ENCODE results near the gene DTX1.

The DTX1 gene

GRCh38 chr12:113056631-113057488, at the start of gene DTX1:
Gene DTX1, plus strand, starts transcription at chr12:113056730. Its CDS starts 1,463 bp downstream, at chr12:113058193.
- DNase-seq, result no peak

DNA sequence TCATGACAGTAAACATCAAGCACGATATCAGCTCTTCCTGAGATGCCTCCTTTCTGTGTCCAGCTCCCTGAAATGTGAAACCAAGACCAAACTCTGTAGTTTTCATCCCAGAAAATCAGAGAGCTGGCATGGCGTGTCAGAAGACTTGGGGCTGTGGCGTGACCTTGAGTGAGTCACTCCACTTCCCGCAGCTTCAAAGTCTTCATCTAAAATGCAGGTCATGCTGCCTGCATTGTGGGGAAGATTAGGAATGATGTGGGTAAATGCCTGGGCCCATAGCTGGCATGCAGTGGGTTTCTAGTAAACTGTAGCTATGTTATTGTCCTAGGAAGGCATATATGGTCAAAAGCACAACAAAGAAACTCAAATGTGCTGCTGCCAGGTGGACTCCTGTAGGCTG, 49.4 kb upstream of the DTX1 start:
- peak; percentile 76 for DNase-seq

GRCh38 chr12:113010701-113011100, 45.8 kb upstream of the DTX1 start:
- DNase-seq, result no peak

DNA sequence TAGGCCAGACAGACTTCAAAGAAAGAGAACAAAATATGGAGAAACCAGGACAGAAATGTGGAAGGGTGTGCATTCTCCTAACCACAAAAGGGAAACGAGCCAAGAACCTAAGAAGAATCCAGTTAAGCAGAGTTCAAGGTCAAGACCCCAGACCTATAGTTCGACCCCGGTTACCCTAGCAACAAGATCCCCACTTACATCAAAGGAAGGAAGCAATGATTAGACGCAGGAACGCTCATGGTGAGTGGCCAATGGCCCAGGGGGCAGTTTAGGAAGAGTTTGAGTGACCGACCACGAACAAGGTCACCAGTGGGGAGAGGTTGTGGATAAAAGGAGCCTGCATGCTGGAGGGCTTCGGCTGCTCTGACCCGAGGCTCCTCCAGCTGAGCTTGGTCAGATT, 42.0 kb upstream of the DTX1 start:
- no peak for DNase-seq

GRCh38 chr12:113016796-113017195, 39.7 kb upstream of the DTX1 start:
- no peak for DNase-seq

GRCh38 chr12:113019025-113019424, 37.5 kb upstream of the DTX1 start:
- DNase-seq, result peak; percentile 59

GRCh38 chr12:113021500-113021899, 35.0 kb upstream of the DTX1 start:
- no peak for DNase-seq

- no peak for DNase-seq
Observed at GRCh38 chr12:113022563-113023297, 33.8 kb upstream of the DTX1 start.

GRCh38 chr12:113027726-113028125, 28.8 kb upstream of the DTX1 start:
- no peak for DNase-seq

DNA sequence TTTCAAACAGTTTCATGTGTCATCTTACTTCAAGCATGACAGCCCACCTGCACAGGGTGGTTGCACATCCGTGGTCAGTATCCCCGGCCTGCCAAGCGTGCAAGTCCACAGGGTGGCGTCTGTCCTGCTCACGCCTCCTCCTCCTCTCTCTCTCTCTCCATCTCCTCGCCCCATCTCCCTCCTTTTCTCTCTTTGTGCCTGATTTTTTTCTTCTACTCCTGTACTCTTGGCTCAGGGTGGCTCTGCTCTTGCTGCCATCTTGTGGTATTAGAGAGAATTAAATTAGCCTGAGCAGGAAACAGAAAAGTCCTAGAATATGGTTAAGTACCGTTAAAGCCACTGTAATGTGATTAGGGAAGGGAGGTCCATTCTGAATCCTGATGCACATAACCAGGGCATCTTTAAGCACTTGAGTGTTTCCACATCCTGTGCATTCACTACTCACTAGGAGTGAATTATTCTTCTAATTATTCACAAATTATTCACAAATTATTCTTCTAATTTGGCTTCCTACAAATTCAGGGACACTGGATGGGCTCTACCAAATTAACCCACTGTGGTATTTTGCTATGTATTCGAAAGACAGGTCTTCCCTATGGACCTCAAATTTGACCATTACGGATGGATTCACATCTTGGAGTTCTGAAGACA, 25.5 kb upstream of the DTX1 start:
- DNase-seq, result peak; percentile 80

GRCh38 chr12:113039911-113040445, 16.6 kb upstream of the DTX1 start:
- DNase-seq, result peak; percentile 66

- peak; percentile 98 for DNase-seq
Observed at GRCh38 chr12:113040722-113041171, 15.8 kb upstream of the DTX1 start.

DNA sequence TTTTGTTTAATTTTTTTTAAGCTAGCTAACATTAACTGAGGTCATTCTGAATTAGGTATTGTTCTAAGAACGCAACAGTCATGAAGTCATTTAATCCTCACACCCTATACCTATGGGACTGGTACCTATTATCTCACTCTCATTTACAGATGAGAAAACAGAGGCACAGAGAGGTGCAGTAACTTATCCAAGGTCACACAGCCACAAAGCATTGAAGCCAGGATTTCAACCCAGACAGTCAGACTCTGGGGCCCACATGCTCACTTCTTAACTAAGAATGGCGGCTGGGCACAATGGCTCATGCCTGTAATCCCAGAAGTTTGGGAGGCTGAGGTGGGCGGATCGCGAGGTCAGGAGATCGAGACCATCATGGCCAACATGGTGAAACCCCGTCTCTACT, 15.0 kb upstream of the DTX1 start:
- DNase-seq, result no peak

- DNase-seq, result no peak
Observed at GRCh38 chr12:113043240-113043639, 13.3 kb upstream of the DTX1 start.

- DNase-seq, result no peak
Observed at GRCh38 chr12:113044516-113044915, 12.0 kb upstream of the DTX1 start.

DNA sequence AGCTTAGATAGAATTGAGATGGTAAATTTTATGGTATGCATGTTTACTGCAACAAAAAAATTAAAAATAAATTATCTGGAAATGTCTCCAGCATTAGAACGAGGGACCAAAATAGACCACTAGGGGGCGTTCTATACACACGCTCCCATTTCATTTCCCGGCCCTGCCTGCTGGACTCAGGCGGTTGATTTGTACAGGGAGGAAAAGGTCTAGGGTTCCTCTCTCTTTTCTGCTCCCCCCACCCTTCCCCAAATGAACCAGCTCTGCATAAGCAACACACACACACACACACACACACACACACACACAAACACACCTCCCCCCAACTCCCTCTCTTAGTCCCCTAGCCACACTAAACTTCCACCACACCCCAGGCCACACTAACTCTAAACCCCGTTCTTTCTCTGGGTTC, 7.8 kb upstream of the DTX1 start:
- DNase-seq, result peak; percentile 67

DNA sequence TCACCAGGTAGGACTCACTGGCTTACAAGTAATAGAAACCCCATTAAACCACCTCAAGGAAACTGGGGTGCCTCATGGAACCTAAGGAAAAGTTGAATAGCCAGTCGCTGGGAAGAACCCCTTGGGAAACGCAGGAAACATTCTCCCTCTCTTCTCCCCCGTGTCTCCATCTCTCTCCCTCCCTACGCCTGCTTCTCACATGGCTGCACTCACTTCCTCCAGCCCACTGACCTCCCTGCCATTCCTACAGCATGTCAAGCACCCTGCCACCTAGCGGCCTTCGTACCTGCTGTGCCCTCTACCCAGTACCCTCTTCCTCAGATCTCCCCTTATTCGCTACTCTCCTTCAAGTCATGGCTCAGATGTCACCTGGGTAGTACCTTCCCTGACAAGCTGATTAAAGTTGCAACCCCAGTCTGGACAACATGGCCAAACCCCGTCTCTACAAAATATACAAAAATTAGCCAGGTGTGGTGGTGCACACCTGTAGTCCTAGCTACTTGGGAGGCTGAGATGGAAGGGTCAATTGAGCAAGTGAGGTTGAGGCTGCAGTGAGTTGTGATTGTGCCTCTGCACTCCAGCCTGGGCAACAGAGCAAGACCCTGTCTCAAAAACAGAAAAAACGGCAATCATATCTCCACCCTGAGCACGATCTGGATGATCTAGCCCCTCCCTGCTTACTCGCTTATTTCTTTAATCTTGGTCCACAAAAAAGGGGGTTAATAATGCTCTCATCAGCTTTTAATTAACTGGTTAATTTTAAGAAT, 6.4 kb upstream of the DTX1 start:
- peak; percentile 39 for DNase-seq

DNA sequence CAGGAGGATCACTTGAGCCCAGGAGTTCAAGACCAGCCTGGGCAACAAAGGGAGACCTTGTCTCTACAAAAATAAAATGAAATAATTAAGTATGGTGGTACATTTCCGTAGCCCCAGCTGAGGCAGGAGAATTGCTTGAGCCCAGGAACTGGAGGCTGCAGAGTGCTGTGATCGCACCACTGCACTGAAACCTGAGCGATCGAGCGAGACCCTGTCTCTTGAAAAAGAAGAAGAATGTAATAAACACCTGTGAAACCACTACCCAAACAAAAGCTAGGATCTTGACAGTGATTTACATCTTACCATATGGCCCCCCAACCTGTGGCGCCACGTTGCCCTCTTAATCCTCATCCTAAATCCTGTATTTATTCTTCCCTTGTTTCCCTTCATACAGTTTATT, 5.7 kb upstream of the DTX1 start:
- DNase-seq, result no peak

GRCh38 chr12:113051759-113052158, 4.8 kb upstream of the DTX1 start:
- no peak for DNase-seq

GRCh38 chr12:113052326-113052725, 4.2 kb upstream of the DTX1 start:
- DNase-seq, result no peak

- DNase-seq, result no peak
Observed at GRCh38 chr12:113054948-113055486, 1.5 kb upstream of the DTX1 start.

Measured in HCEC 1CT (cell line).